ENCODE data around the gene NUP160.
"Not testable (repeated sequence)": the region's sequence is repeated elsewhere in the genome, so short reads cannot be mapped to it uniquely, and the experiment has no call there.

NUP160 gene

GRCh38 chr11:47784785-47785381 is 63.3 kb downstream of the NUP160 start:
- DNase-seq: no peak

- no peak for DNase-seq
These were observed 65.0 kb downstream of the NUP160 start for GRCh38 chr11:47783087-47783610.

GRCh38 chr11:47778878-47779483 is 69.2 kb downstream of the NUP160 start:
- DNase-seq: no peak

- DNase-seq: no peak
These were observed 72.8 kb downstream of the NUP160 start for GRCh38 chr11:47775240-47775869.

GRCh38 chr11:47773882-47774281 is 74.3 kb downstream of the NUP160 start:
- no peak for DNase-seq

- not testable (repeated sequence) for DNase-seq
These were observed 78.6 kb downstream of the NUP160 start for GRCh38 chr11:47769556-47769955.

- DNase-seq: peak; percentile 84
These were observed 80.0 kb downstream of the NUP160 start for GRCh38 chr11:47768101-47768612.

- peak; percentile 54 for DNase-seq
These were observed 81.5 kb downstream of the NUP160 start for GRCh38 chr11:47766509-47767227.

GRCh38 chr11:47765086-47765485 is 83.1 kb downstream of the NUP160 start:
- no peak for DNase-seq

- not testable (repeated sequence) for DNase-seq
These were observed 88.9 kb downstream of the NUP160 start for GRCh38 chr11:47759291-47759690.

GRCh38 chr11:47756208-47756607 is 91.9 kb downstream of the NUP160 start:
- no peak for DNase-seq

GRCh38 chr11:47750725-47751124 is 97.4 kb downstream of the NUP160 start:
- DNase-seq: no peak

GRCh38 chr11:47742494-47742893 is 105.7 kb downstream of the NUP160 start:
- DNase-seq: not testable (repeated sequence)

- not testable (repeated sequence) for DNase-seq
These were observed 110.3 kb downstream of the NUP160 start for GRCh38 chr11:47737817-47738216.

- no peak for DNase-seq
These were observed 115.9 kb downstream of the NUP160 start for GRCh38 chr11:47732271-47732670.

GRCh38 chr11:47731475-47731874 is 116.7 kb downstream of the NUP160 start:
- no peak for DNase-seq

All from NCI-H345 (cell line).